ENCODE results near the gene TAF4B.
"Not testable (repeated sequence)": the region's sequence is repeated elsewhere in the genome, so short reads cannot be mapped to it uniquely, and the experiment has no call there.

The TAF4B gene

GRCh38 chr18:26301681-26302080 is 75.4 kb downstream of the TAF4B start:
- no peak for DNase-seq (ENCODE audit: extremely low read depth in 1 of 2, low read depth in 1 of 2)

- DNase-seq (ENCODE audit: extremely low read depth in 1 of 2, low read depth in 1 of 2): not testable (repeated sequence)
Observed at GRCh38 chr18:26303222-26303621, 77.0 kb downstream of the TAF4B start.

- DNase-seq (ENCODE audit: extremely low read depth in 1 of 2, low read depth in 1 of 2): no peak
Observed at GRCh38 chr18:26304511-26304910, 78.3 kb downstream of the TAF4B start.

- no peak for DNase-seq (ENCODE audit: extremely low read depth in 1 of 2, low read depth in 1 of 2)
Observed at GRCh38 chr18:26307161-26307773, 81.0 kb downstream of the TAF4B start.

GRCh38 chr18:26309281-26309680 is 83.0 kb downstream of the TAF4B start:
- DNase-seq (ENCODE audit: extremely low read depth in 1 of 2, low read depth in 1 of 2): no peak

GRCh38 chr18:26312199-26312598 is 86.0 kb downstream of the TAF4B start:
- DNase-seq (ENCODE audit: extremely low read depth in 1 of 2, low read depth in 1 of 2): no peak

GRCh38 chr18:26317398-26317797 is 91.2 kb downstream of the TAF4B start:
- no peak for DNase-seq (ENCODE audit: extremely low read depth in 1 of 2, low read depth in 1 of 2)

GRCh38 chr18:26320686-26321085 is 94.4 kb downstream of the TAF4B start:
- DNase-seq (ENCODE audit: extremely low read depth in 1 of 2, low read depth in 1 of 2): no peak

- no peak for DNase-seq (ENCODE audit: extremely low read depth in 1 of 2, low read depth in 1 of 2)
Observed at GRCh38 chr18:26322890-26323653, 96.8 kb downstream of the TAF4B start.

- DNase-seq (ENCODE audit: extremely low read depth in 1 of 2, low read depth in 1 of 2): no peak
Observed at GRCh38 chr18:26325771-26326170, 99.5 kb downstream of the TAF4B start.

GRCh38 chr18:26327062-26327461 is 100.8 kb downstream of the TAF4B start:
- DNase-seq (ENCODE audit: extremely low read depth in 1 of 2, low read depth in 1 of 2): no peak

- no peak for DNase-seq (ENCODE audit: extremely low read depth in 1 of 2, low read depth in 1 of 2)
Observed at GRCh38 chr18:26332991-26333390, 106.7 kb downstream of the TAF4B start.

GRCh38 chr18:26335156-26335555 is 108.9 kb downstream of the TAF4B start:
- DNase-seq (ENCODE audit: extremely low read depth in 1 of 2, low read depth in 1 of 2): no peak

- DNase-seq (ENCODE audit: extremely low read depth in 1 of 2, low read depth in 1 of 2): no peak
Observed at GRCh38 chr18:26335571-26336487, 109.6 kb downstream of the TAF4B start.

- DNase-seq (ENCODE audit: extremely low read depth in 1 of 2, low read depth in 1 of 2): no peak
Observed at GRCh38 chr18:26336572-26336971, 110.3 kb downstream of the TAF4B start.

- DNase-seq (ENCODE audit: extremely low read depth in 1 of 2, low read depth in 1 of 2): no peak
Observed at GRCh38 chr18:26342646-26343045, 116.4 kb downstream of the TAF4B start.

GRCh38 chr18:26350961-26351360 is 124.7 kb downstream of the TAF4B start:
- DNase-seq (ENCODE audit: extremely low read depth in 1 of 2, low read depth in 1 of 2): no peak

- DNase-seq (ENCODE audit: extremely low read depth in 1 of 2, low read depth in 1 of 2): no peak
Observed at GRCh38 chr18:26356045-26356785, 130.0 kb downstream of the TAF4B start.

- no peak for DNase-seq (ENCODE audit: extremely low read depth in 1 of 2, low read depth in 1 of 2)
Observed at GRCh38 chr18:26357960-26358359, 131.7 kb downstream of the TAF4B start.

- no peak for DNase-seq (ENCODE audit: extremely low read depth in 1 of 2, low read depth in 1 of 2)
Observed at GRCh38 chr18:26362021-26362420, 135.8 kb downstream of the TAF4B start.

- no peak for DNase-seq (ENCODE audit: extremely low read depth in 1 of 2, low read depth in 1 of 2)
Observed at GRCh38 chr18:26367425-26367824, 141.2 kb downstream of the TAF4B start.
